Vagina (tissue), 2 donors: Measurements from ENCODE around the gene ENOX1. TPM values are rescaled to one million over a fixed set of nuclear protein-coding genes. Genes with fewer than 3 reads are reported as not detected.

Experiments used
- DNase-seq, 2 donors: peaks; one replicate each; pipeline ENCODE4 v3.0.0-alpha.2; 2017; ENCODE audit errors: extremely low spot score in 2 of 2
- H3K27ac ChIP-seq: fragments of 200-600 bp; sonication (generic); one replicate; pipeline ENCODE4 v1.5.1; 2019
- H3K27me3 ChIP-seq: fragments of 200-600 bp; sonication (generic); one replicate; pipeline ENCODE4 v1.5.1; 2019
- H3K36me3 ChIP-seq, 2 donors: fragments of 200-600 bp; sonication (generic); one replicate each; pipeline ENCODE4 v1.5.1; 2017 to 2019
- H3K4me1 ChIP-seq: fragments of 200-600 bp; sonication (generic); one replicate; pipeline ENCODE4 v1.5.1; 2019
- H3K4me3 ChIP-seq, 2 donors: fragments of 200-600 bp; sonication (generic); 1 replicate in 1 of 2; 2 replicates in 1 of 2; pipeline ENCODE4 v1.5.1; 2016 to 2019
- H3K9me3 ChIP-seq: fragments of 200-600 bp; sonication (generic); one replicate; pipeline ENCODE4 v1.5.1; 2019
- CTCF ChIP-seq, 3 experiments: fragments of 450-650 bp in 2 of 3; fragments of 200-600 bp in 1 of 3; sonication (generic) in 1 of 3; IDR thresholded peaks; one replicate each; pipeline ENCODE4 v1.5.1; 2017 to 2019; ENCODE audit warnings: antibody characterized with exemption in 3 of 3, mild to moderate bottlenecking in 2 of 3, moderate library complexity in 2 of 3
- POLR2A ChIP-seq, 2 donors: fragments of 450-650 bp; IDR thresholded peaks; one replicate each; pipeline ENCODE4 v1.6.1; 2017; ENCODE audit warnings: antibody characterized with exemption in 2 of 2, mild to moderate bottlenecking in 2 of 2, moderate library complexity in 2 of 2
- POLR2AphosphoS5 ChIP-seq, 2 donors: sonication (generic); formaldehyde crosslinking; IDR thresholded peaks; one replicate each; pipeline ENCODE4 v1.9.0; 2017; ENCODE audit warnings: antibody characterized with exemption in 2 of 2, mild to moderate bottlenecking in 2 of 2, low read depth in 1 of 2; ENCODE audit not compliant: insufficient read depth in 1 of 2
- intact Hi-C: fragments of 100-400 bp; cut with DNase I; formaldehyde crosslinking; loops from one replicate; pipeline ENCODE4 v1.15.1; 2023
- total RNA-seq: library from RNA; depleted of rRNA; stranded (reverse); fragments of >200 nt; gene quantifications from one replicate; pipeline ENCODE4 v1.2.3, GENCODE V29; 2016

ENOX1 gene
- total RNA-seq, 1 donor from 2014 or later = 2.7 TPM

GRCh38 chr13:43822969-43823368 is 36.2 kb upstream of the ENOX1 start:
- Histone ChIP-seq H3K4me3 (no peak overlapping the region), H3K27ac (no peak overlapping the region), H3K9me3 (no peaks in the 10 kb centered on the region), H3K27me3 (no peaks in the 10 kb centered on the region), H3K4me1 (no peaks in the 10 kb centered on the region), H3K36me3 (no peaks in the 10 kb centered on the region)
- DNase-seq = no peak
- intact Hi-C loops = no loop called here
- no peak for TF ChIP-seq CTCF (IDR thresholded peaks at IDR 0.05)
- TF ChIP-seq POLR2A (IDR thresholded peaks at IDR 0.05) = no peak
- no peak for TF ChIP-seq POLR2AphosphoS5 (IDR thresholded peaks at IDR 0.05; ENCODE audit: insufficient read depth in 1 of 2, low read depth in 1 of 2)

- intact Hi-C loops = no loop called here
Observed at GRCh38 chr13:43816401-43816889, 29.7 kb upstream of the ENOX1 start.

GRCh38 chr13:43815204-43815603 is 28.4 kb upstream of the ENOX1 start:
- Histone ChIP-seq H3K4me1 (no peaks in the 10 kb centered on the region), H3K36me3 (no peaks in the 10 kb centered on the region), H3K27ac (no peak overlapping the region), H3K9me3 (no peaks in the 10 kb centered on the region), H3K27me3 (no peaks in the 10 kb centered on the region), H3K4me3 (no peak overlapping the region)
- TF ChIP-seq POLR2AphosphoS5 (IDR thresholded peaks at IDR 0.05; ENCODE audit: insufficient read depth in 1 of 2, low read depth in 1 of 2) (no peak), POLR2A (IDR thresholded peaks at IDR 0.05) (no peak), CTCF (IDR thresholded peaks at IDR 0.05) (no peak)
- intact Hi-C loops = no loop called here
- no peak for DNase-seq

More at GRCh38 chr13:43816401-43816889, 29.7 kb upstream of the ENOX1 start:
- Histone ChIP-seq H3K9me3 (no peaks in the 10 kb centered on the region), H3K4me1 (no peaks in the 10 kb centered on the region), H3K36me3 (no peaks in the 10 kb centered on the region), H3K27me3 (no peaks in the 10 kb centered on the region), H3K4me3 (no peak overlapping the region), H3K27ac (no peak overlapping the region)
- no peak for DNase-seq
- TF ChIP-seq CTCF (IDR thresholded peaks at IDR 0.05) = no peak
- no peak for TF ChIP-seq POLR2A (IDR thresholded peaks at IDR 0.05)
- no peak for TF ChIP-seq POLR2AphosphoS5 (IDR thresholded peaks at IDR 0.05; ENCODE audit: insufficient read depth in 1 of 2, low read depth in 1 of 2)

DNA sequence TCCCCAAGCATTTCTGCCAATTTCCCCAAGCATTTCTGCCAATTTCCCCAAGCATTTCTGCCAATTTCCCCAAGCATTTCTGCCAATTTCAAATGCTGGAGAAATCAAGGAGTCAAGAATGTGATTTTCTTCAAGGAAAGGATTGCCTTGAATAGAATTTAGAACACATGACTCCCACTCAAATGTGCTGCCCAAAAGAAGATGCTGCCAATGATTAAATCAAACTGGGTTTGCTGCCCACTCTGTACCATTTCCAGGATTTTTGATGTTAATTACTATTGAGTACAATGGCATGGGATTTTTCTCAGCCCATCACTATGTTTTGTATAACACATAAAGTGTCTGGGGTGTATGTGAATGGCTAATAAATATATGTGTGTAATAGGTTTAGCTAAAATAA is 21.9 kb upstream of the ENOX1 start:
- H3K36me3 ChIP-seq = no peaks in the 10 kb centered on the region
- DNase-seq = no peak
- H3K27me3 ChIP-seq = no peaks in the 10 kb centered on the region
- H3K27ac ChIP-seq = no peak overlapping the region
- H3K4me3 ChIP-seq = no peak overlapping the region
- no peaks in the 10 kb centered on the region for H3K9me3 ChIP-seq
- TF ChIP-seq CTCF (IDR thresholded peaks at IDR 0.05) = no peak
- no peak for TF ChIP-seq POLR2AphosphoS5 (IDR thresholded peaks at IDR 0.05; ENCODE audit: insufficient read depth in 1 of 2, low read depth in 1 of 2)
- TF ChIP-seq POLR2A (IDR thresholded peaks at IDR 0.05) = no peak
- H3K4me1 ChIP-seq = no peaks in the 10 kb centered on the region
- intact Hi-C loops = no loop called here

DNA sequence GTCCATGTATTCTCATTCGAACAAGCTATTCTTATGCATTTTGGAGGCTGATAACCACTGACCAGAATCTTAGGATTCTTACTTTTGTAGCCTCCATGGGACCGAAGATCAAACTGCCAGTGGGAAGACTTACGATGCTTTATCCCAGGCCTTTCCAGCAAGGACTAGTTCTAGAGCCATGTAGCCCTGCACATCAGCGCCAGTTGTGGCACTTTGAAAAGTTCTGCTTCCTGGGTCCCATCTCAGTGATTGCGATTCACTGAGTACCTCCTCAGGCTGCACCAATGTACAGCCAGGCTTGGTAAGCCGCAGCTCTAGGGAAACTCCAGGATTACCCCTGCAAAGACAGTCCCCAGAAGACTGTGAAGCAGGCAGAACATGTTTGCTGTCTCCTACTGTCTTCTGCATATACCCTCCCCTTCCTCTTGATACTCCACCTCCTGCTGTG is 18.9 kb upstream of the ENOX1 start:
- no peak overlapping the region for H3K4me3 ChIP-seq
- DNase-seq = no peak
- intact Hi-C loops = no loop called here

More for the DNA sequence above, 18.9 kb upstream of the ENOX1 start:
- Histone ChIP-seq H3K9me3 (no peaks in the 10 kb centered on the region), H3K4me1 (no peaks in the 10 kb centered on the region), H3K27ac (no peak overlapping the region), H3K36me3 (no peaks in the 10 kb centered on the region), H3K27me3 (no peaks in the 10 kb centered on the region)
- TF ChIP-seq POLR2A (IDR thresholded peaks at IDR 0.05) = no peak
- TF ChIP-seq POLR2AphosphoS5 (IDR thresholded peaks at IDR 0.05; ENCODE audit: insufficient read depth in 1 of 2, low read depth in 1 of 2) = no peak
- no peak for TF ChIP-seq CTCF (IDR thresholded peaks at IDR 0.05)
